ENCODE data around the gene CRELD1.

CRELD1 gene

DNA sequence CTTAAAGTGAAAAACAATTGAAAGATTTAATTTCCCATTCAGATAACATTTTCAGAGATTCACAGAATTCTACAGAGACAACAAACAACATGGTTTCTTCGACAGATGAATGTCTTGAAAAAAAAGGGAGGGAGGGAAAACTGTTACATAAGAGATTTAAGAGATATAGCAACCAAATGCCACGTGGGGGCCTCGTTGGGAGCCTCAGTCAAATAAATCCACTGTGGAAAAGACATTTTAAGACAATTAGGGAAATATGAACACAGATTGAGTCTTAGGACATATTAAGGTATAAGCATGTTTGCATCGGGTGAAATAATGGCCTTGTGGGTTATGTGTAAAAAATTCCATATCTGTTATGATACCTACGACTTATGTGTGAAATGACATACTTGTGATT lies 23.6 kb downstream of the CRELD1 start:
- no peak for DNase-seq (ENCODE audit: low read depth)

DNA sequence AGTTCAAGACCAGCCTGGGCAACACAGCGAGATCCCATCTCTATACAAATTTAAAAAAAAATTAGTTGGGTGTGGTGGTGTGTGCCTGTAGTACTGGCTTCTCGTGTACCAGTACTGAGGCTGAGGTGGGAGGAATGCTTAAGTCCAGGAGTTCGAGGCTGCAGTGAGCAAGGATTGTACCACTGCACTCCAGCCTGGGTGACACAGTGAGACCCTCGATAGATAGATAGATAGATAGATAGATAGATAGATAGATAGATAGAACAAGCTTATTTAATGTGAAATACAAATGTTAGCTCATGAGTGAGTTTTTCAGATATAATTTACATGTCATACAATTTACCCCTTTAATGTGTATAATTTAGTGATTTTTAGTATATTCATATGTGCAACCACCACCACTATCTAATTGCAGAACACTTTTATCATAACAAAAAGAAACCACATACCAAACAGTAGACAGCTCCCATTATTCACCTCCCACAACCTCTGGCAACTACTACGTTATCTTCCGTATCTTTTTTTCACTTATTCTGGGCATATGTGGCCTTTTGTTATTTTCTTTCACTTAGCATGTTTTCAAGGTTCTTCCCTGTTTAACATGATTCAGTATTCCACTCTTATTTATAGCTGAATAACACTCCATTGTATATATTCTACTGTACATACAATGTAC lies 31.7 kb downstream of the CRELD1 start:
- DNase-seq (ENCODE audit: low read depth), result no peak

GRCh38 chr3:9966841-9967240 lies 33.2 kb downstream of the CRELD1 start:
- no peak for DNase-seq (ENCODE audit: low read depth)

DNA sequence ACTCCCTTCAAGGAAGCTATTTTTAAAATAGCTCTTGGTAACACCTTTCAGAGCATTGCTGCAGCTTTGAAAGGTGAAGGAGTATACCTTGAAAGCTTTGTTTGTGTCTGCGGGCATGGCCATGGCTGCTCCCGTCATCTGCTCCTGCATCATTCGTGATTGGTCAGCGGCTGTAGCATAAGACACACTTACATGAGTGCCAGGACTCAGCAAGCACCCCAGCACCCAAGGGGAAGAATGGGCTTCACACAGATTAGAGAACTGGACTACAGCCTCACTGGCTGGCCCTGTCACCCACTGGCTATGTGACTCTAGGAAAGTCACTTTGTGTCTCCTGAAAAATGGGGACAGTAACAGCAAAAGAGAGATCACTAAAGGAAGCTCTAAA lies 36.0 kb downstream of the CRELD1 start:
- no peak for DNase-seq (ENCODE audit: low read depth)

DNA sequence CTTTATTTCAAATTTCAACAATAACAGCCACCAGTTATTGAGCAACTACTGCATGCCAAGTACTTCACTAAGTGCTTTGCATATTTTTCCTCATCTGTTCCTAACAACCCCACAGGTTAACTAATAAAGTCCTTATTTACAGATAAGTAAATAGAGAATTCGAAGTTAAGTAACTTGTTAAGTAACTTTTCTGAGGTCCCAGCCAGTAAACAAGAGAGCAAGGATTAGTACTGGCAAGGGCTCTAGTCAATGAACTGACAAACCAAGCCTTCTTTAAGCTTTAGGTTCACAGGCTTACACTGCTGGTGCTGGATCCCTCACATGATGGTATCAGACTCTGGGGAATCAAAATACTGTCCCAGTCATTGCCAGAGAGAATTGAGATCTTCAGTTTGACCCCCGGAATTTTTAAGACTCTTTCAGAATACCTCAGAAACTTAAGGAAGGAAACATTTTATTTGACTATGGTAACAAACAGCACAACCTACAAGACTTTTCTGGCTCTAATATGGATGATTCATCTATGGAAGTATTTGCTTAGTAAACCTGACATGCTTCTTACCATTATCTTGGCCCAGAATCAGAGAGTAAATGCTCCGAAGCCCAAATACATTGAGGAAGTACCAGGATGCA lies 36.5 kb downstream of the CRELD1 start:
- no peak for DNase-seq (ENCODE audit: low read depth)

- no peak for DNase-seq (ENCODE audit: low read depth)
These were observed 43.4 kb downstream of the CRELD1 start for GRCh38 chr3:9976721-9977709.

DNA sequence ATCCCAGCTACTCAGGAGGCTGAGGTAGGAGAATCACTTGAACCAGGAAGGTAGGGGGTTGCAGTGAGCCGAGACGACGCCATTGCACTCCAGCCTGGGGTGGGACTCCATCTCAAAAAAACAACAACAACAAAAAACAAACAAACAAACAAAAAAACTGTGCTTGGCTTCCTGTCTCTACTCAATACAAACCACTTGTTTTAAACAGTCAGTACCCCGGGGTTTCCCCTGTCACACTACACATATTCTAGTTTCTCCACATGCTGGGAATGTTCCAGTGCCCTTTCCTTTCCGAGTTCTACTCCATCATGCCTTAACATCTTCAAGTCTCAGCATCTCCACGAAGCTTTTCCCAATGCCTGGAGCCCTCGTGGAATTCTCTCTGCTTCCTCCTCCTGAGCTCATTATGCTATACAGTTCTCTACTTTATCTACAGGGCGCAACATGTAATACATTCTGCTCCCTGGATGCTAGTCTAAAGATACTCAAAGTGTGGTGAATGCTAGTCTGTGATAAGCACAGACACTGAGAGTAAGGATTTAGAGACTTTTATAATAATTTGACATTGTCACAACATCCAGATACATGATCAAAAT lies 45.2 kb downstream of the CRELD1 start:
- no peak for DNase-seq (ENCODE audit: low read depth)

- DNase-seq (ENCODE audit: low read depth), result no peak
These were observed 46.6 kb downstream of the CRELD1 start for GRCh38 chr3:9980251-9980650.

DNA sequence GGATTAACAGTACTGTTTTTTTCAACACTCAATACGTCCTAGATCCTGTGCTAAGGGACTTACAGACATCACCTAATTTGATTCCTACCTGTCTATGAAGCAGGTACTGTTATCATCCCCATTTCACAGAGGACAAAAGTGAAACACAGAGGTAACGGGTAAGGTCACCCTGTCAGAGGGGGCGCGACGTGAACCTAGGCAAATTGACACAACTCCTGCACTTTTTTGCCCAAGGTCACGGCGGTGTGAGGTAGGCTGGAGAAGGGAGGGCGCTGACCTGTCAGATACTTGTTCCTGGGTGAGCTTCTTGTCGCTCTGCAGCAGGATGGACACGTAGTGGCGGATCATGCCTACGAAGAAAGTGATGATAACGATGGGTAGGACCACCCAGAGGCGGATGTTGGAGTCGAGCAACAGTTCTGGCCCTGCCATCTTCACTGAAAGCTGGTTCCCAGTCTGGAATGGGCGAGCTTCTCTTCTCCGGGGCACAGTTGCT lies 52.6 kb downstream of the CRELD1 start:
- DNase-seq (ENCODE audit: low read depth), result no peak

DNA sequence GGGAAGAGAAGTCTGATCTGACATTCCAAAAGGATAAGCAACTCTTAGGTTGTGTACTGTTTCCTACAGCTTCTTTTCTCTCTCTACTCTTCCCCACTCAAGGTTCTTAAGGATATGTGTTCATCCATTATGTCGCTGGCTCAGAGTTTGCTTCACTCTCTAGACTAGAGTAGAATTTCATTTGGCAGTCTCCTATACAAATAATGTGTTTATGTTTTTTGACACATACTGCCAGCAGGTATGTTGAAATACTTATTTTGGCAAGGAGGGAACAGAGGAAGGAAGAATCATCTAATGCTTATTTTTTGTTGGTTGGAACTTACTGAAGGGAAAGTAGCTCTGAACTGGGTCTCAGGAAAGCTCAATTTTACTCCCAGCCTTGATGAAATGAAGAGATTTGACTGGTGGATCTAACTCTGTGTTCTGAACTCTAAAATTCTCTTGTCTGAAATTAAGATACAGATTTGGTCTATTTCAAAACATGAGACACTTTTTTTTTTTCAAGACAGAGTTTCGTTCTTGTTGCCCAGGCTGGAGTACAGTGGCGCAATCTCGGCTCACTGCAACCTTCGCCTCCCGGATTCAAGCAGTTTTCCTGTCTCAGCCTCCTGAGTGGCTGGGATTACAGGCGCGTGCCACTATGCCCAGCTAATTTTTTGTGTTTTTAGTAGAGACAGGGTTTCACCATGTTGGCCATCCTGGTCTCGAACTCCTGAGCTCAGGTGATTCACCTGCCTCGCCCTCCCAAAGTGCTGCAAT lies 60.6 kb downstream of the CRELD1 start:
- DNase-seq (ENCODE audit: low read depth), result no peak

All from activated T-helper 1 cell treated with Interleukin-2 at 50 U/mL for 16 hours (primary cell).